A549 (cell line): Measurements from ENCODE around the gene TCFL5. TPM values are rescaled to one million over a fixed set of nuclear protein-coding genes. Genes with fewer than 3 reads are reported as not detected.

Source experiments
- ATAC-seq, 2 experiments: fragments of 200-7000 bp in 1 of 2; fragments of >200 bp in 1 of 2; cut with Nextera tagmentation in 1 of 2; cut with Tn5 transposase in 1 of 2; 3 replicates each; pipeline versions ENCODE4 v1.8.0 to v1.9.1; 2018 to 2020; ENCODE audit warnings: mild to moderate bottlenecking in 1 of 2, moderate library complexity in 1 of 2
- CTCF ChIA-PET: fragments of 300-600 bp; sonication (Branson Sonifier 250); formaldehyde crosslinking; extraction: SDS; loops from one replicate; lab custom pipeline; 2021; ENCODE audit warnings: antibody characterized with exemption, inconsistent platforms; lab: Yijun Ruan, JAX
- POLR2A ChIA-PET: fragments of 350-600 bp; formaldehyde crosslinking; extraction: SDS; loops from one replicate; lab custom pipeline; 2021; ENCODE audit warnings: antibody characterized with exemption, inconsistent platforms; lab: Yijun Ruan, JAX
- DNase-seq, 2 experiments: peaks; one replicate each; pipeline versions ENCODE4 v3.0.0 to v3.0.0-alpha.2; 2011 to 2016; ENCODE audit warnings: low read depth in 1 of 2, low spot score in 1 of 2
- FAIRE-seq: peaks from 2 replicates; lab custom pipeline; 2011; peaks lifted over from hg19 to GRCh38; lab: Jason Lieb, UNC
- H3K27ac ChIP-seq, 2 experiments: fragments of >200 bp; sonication (Bioruptor Twin); formaldehyde crosslinking; 3 replicates each; pipeline ENCODE4 v1.5.1; 2016 to 2017
- H3K4me1 ChIP-seq: fragments of >200 bp; sonication (Bioruptor Twin); formaldehyde crosslinking; 3 replicates; pipeline ENCODE4 v1.6.1; 2016
- H3K4me2 ChIP-seq: fragments of >200 bp; sonication (Bioruptor Twin); formaldehyde crosslinking; 3 replicates; pipeline ENCODE4 v1.6.1; 2016
- H3K4me3 ChIP-seq: fragments of >200 bp; sonication (Bioruptor Twin); formaldehyde crosslinking; 3 replicates; pipeline ENCODE4 v1.5.1; 2016
- H3K9me3 ChIP-seq: fragments of >200 bp; sonication (Bioruptor Twin); formaldehyde crosslinking; 3 replicates; pipeline ENCODE4 v1.6.1; 2016
- CEBPB ChIP-seq, 2 experiments: fragments of >200 bp in 1 of 2; sonication (Bioruptor Twin) in 1 of 2; formaldehyde crosslinking in 1 of 2; IDR thresholded peaks; 2 replicates each; pipeline ENCODE4 v1.6.1; 2012 to 2016
- CHD4 ChIP-seq: fragments of 200-600 bp; sonication (generic); IDR thresholded peaks from 2 replicates; pipeline ENCODE4 v1.6.1; 2016; ENCODE audit warnings: antibody characterized with exemption, mild to moderate bottlenecking, borderline replicate concordance
- EHF ChIP-seq: fragments of 250-450 bp; sonication (Bioruptor Pico); IDR thresholded peaks from 2 replicates; pipeline ENCODE4 v1.5.0; 2020; ENCODE audit warnings: mild to moderate bottlenecking
- FOXS1 ChIP-seq: fragments of 250-450 bp; sonication (Bioruptor Pico); IDR thresholded peaks from 2 replicates; pipeline ENCODE4 v1.5.0; 2020; ENCODE audit warnings: mild to moderate bottlenecking, moderate library complexity
- KDM1A ChIP-seq: fragments of 200-600 bp; sonication (generic); IDR thresholded peaks from 2 replicates; pipeline ENCODE4 v1.6.1; 2016; ENCODE audit warnings: low read depth, mild to moderate bottlenecking
- MAFK ChIP-seq: fragments of 450-650 bp; IDR thresholded peaks from 2 replicates; pipeline ENCODE4 v1.6.1; 2014; ENCODE audit not compliant: partially characterized antibody
- NFE2L2 ChIP-seq: fragments of 150-350 bp; conservative IDR thresholded peaks from 2 replicates; pipeline ENCODE4 v1.6.1; 2014; ENCODE audit warnings: low read length
- POLR2A ChIP-seq: IDR thresholded peaks from 2 replicates; pipeline ENCODE4 v1.6.1; 2012; ENCODE audit warnings: mild to moderate bottlenecking, low read length
- POLR2AphosphoS2 ChIP-seq: conservative IDR thresholded peaks from 2 replicates; pipeline ENCODE4 v1.6.1; 2012; ENCODE audit warnings: low read length, improper control_type of control experiment, inconsistent platforms
- RAD21 ChIP-seq, 2 experiments: fragments of >200 bp in 1 of 2; sonication (Bioruptor Twin) in 1 of 2; formaldehyde crosslinking in 1 of 2; IDR thresholded peaks in 1 of 2; conservative IDR thresholded peaks in 1 of 2; 2 replicates in 1 of 2; 3 replicates in 1 of 2; pipeline ENCODE4 v1.6.1; 2012 to 2018; ENCODE audit warnings: inconsistent platforms in 1 of 2
- ZC3H11A ChIP-seq: fragments of 450-650 bp; IDR thresholded peaks from 2 replicates; pipeline ENCODE4 v1.6.1; 2014; ENCODE audit warnings: antibody characterized with exemption, mild to moderate bottlenecking
- ZFP36 ChIP-seq: fragments of 450-650 bp; IDR thresholded peaks from 2 replicates; pipeline ENCODE4 v1.6.1; 2014; ENCODE audit warnings: borderline replicate concordance; ENCODE audit not compliant: partially characterized antibody
- WGBS: methylation state at CpG from one replicate; pipeline ENCODE4 v1.1.6; 2017; ENCODE audit errors: missing lambda C conversion rate; 5-methylcytosine and 5-hydroxymethylcytosine counted together
- polyA plus RNA-seq, 4 experiments: library from polyadenylated mRNA; depleted of rRNA in 3 of 4; stranded (reverse); fragments of >200 nt; fragmentation: RNase III in 1 of 4; extraction: RNeasy Plus Mini Kit Qiagen cat#74134 plus additional on column Dnase treatment in 1 of 4; gene quantifications; 2 replicates in 3 of 4; 3 replicates in 1 of 4; pipeline ENCODE4 v1.2.3, GENCODE V29; 2011 to 2017
- TF ChIP-seq, protein P1 (sequence below): fragments of >200 bp; sonication (Bioruptor Twin); formaldehyde crosslinking; IDR thresholded peaks from 2 replicates; pipeline ENCODE4 v1.6.1; 2016
- TF ChIP-seq, protein P2 (sequence below): IDR thresholded peaks from 2 replicates; pipeline ENCODE4 v1.6.1; 2012
- TF ChIP-seq, protein P3 (sequence below): fragments of 250-450 bp; sonication (Bioruptor Pico); IDR thresholded peaks from 2 replicates; pipeline ENCODE4 v1.5.0; 2020; ENCODE audit warnings: low read depth, mild to moderate bottlenecking, moderate library complexity
- TF ChIP-seq, protein P4 (sequence below): fragments of 150-350 bp; IDR thresholded peaks from 2 replicates; pipeline ENCODE4 v1.6.1; 2014; ENCODE audit warnings: low read depth, mild to moderate bottlenecking, low read length

TCFL5 gene
- polyA plus RNA-seq, 2 of the 4 experiments (the other 2 are of a cell fraction) = 5.6 to 7.1 TPM

DNA sequence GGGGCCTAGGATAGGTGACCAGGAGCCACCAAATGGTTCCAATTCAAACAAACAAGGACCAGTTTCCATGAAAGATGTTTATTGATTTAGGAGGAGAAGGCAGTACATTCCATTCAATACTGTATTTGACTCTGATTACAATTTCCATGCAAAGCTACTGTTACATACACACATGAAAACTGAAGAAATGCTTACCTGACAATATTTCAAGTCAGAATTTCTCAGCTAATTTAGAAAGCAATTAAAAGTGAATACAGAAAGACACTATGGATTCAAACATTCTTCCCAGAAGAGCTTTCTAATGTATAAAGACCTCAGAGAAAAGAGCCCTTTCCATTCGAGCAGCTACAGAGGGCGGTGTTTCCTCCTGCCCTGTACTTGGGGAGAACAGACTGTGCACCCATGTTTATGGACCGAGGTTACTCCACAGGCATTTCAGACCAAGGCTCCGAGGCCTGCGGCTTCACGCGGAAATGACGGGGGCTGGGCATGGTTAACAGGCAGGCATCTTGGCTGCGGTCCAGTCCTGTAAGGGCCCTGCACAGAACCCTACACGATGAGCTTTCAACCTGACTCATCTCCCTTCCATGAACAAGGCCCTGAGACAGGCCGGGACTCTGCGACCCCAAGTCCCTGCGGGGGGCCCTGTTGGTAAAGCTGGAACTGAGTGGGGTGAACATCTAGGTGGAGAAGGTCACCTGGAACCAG lies 25.7 kb upstream of the TCFL5 start:
- no peak for DNase-seq
- peak in 1 of 2 experiments; percentile 24; a peak in 2 of 6 replicates for ATAC-seq
- POLR2A ChIA-PET = interaction anchor here (1.9 kb wide), 1 partner anchor 12 kb away, joined by 6 read pairs; no protein-coding TSS in a partner anchor
- H3K9me3 ChIP-seq = no peaks in the 10 kb centered on the region
- H3K4me2 ChIP-seq = no peak overlapping the region
- no peak for FAIRE-seq
- TF ChIP-seq, protein P1, sequence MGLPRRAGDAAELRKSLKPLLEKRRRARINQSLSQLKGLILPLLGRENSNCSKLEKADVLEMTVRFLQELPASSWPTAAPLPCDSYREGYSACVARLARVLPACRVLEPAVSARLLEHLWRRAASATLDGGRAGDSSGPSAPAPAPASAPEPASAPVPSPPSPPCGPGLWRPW = no peak
- peak; percentile 90 for TF ChIP-seq MAFK
- CTCF ChIA-PET = interaction anchor here (0.9 to 12.2 kb wide), 8 partner anchors 12 to 122 kb away, joined by 3 to 123 read pairs (median 6); no protein-coding TSS in a partner anchor
- H3K4me1 ChIP-seq = no peaks in the 10 kb centered on the region
- no peak overlapping the region for H3K27ac ChIP-seq
- H3K4me3 ChIP-seq = no peak overlapping the region
- 89% methylated on average over 10 of the region's 13 CpGs for WGBS

DNA sequence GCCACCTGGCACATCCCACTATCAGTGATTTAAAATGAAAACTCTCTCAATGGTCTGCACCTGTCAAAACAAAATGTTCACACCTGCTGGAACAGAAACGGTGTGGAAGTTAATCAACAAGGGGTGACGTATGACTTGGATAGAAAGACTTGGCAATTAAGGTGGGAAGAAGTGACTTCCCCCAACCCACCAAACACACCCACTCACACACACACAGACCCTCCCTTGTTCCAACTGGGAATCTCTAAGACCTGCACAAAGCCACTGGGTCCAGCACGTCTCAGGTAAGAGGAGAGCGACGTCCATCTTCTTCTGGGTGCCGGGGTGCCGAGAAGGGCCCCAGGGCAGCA lies 25.1 kb upstream of the TCFL5 start:
- H3K4me1 ChIP-seq = no peaks in the 10 kb centered on the region
- CTCF ChIA-PET = interaction anchor here (1.0 to 12.2 kb wide), 6 partner anchors 11 to 95 kb away, joined by 3 to 123 read pairs (median 8); no protein-coding TSS in a partner anchor
- POLR2A ChIA-PET = interaction anchor here (1.9 kb wide), 1 partner anchor 11 kb away, joined by 6 read pairs; no protein-coding TSS in a partner anchor
- TF ChIP-seq ZC3H11A (no peak), NFE2L2 (no peak), CEBPB (IDR thresholded peaks at IDR 0.05) (no peak), POLR2A (no peak), CHD4 (no peak), ZFP36 (no peak), RAD21 (conservative IDR thresholded peaks at IDR 0.05 in 1 of 2, IDR thresholded peaks at IDR 0.05 in 1 of 2) (no peak), KDM1A (no peak), EHF (no peak), POLR2AphosphoS2 (no peak)
- TF ChIP-seq, protein P2, sequence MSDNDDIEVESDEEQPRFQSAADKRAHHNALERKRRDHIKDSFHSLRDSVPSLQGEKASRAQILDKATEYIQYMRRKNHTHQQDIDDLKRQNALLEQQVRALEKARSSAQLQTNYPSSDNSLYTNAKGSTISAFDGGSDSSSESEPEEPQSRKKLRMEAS = no peak
- TF ChIP-seq, protein P3, sequence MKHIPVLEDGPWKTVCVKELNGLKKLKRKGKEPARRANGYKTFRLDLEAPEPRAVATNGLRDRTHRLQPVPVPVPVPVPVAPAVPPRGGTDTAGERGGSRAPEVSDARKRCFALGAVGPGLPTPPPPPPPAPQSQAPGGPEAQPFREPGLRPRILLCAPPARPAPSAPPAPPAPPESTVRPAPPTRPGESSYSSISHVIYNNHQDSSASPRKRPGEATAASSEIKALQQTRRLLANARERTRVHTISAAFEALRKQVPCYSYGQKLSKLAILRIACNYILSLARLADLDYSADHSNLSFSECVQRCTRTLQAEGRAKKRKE = no peak
- TF ChIP-seq, protein P4, sequence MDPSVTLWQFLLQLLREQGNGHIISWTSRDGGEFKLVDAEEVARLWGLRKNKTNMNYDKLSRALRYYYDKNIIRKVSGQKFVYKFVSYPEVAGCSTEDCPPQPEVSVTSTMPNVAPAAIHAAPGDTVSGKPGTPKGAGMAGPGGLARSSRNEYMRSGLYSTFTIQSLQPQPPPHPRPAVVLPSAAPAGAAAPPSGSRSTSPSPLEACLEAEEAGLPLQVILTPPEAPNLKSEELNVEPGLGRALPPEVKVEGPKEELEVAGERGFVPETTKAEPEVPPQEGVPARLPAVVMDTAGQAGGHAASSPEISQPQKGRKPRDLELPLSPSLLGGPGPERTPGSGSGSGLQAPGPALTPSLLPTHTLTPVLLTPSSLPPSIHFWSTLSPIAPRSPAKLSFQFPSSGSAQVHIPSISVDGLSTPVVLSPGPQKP = no peak
- no peaks in the 10 kb centered on the region for H3K9me3 ChIP-seq
- no peak overlapping the region for H3K27ac ChIP-seq
- no peak overlapping the region for H3K4me2 ChIP-seq
- DNase-seq (no peak), ATAC-seq (no peak), FAIRE-seq (no peak)
- H3K4me3 ChIP-seq = no peak overlapping the region
- 99% methylated on average over 7 of the region's 7 CpGs for WGBS

DNA sequence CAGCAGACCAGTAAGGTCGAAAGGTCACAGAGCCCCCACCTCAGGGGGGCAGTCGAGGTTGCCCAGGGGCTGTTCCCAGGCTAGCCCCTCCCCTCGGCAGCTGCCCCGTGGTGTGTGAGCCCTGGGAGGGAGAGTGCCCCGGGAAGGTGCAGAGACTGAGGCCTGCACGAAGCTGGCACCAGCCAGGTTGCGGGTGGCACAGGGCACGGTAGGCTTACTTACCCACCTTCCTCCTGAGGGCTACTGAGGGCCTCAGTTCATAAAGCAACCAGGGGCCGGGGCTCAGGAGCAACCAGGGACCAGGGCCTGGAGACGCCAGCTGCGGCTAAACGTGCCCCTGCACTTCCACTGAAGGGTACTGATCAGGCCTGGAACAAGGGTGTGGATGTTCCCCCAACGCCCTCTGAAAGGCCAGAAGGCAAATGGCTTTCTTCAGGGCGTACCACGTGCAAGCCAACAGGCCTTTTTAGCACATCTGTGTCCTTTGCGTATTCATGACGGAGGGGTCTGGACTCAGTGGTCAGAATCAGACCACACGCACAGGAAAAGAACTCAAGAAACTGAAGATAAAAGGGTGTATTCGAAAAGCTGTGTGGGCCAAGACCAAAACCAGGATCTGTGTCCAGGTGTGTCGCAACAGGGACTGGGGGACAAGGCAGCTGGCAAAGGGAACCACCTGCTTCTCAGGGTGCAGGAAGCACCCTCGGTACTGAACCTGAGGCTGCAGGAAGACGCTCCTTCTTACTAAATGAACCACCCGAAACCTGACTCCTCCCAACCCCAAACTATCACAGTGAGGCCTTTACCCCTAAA lies 24.5 kb upstream of the TCFL5 start:
- TF ChIP-seq FOXS1 (CRISPR knock-in tag) (no peak), CEBPB (IDR thresholded peaks at IDR 0.05) (peak in 1 of 2 experiments; percentile 37; a peak in 1 of 4 replicates)
- DNase-seq (no peak), ATAC-seq (no peak), FAIRE-seq (no peak)
- Histone ChIP-seq H3K9me3 (no peaks in the 10 kb centered on the region), H3K4me2 (no peak overlapping the region), H3K4me1 (no peaks in the 10 kb centered on the region), H3K4me3 (no peak overlapping the region), H3K27ac (no peak overlapping the region)
- ChIA-PET POLR2A (interaction anchor here (1.9 kb wide), 1 partner anchor 11 kb away, joined by 6 read pairs; no protein-coding TSS in a partner anchor), CTCF (interaction anchor here (1.0 to 12.2 kb wide), 5 partner anchors 11 to 95 kb away, joined by 3 to 123 read pairs (median 11); no protein-coding TSS in a partner anchor)
- WGBS = 92% methylated on average over 18 of the region's 23 CpGs
